NT2/D1 (cell line): ENCODE measurements around the gene ATN1.

Source experiments
- SUZ12 ChIP-seq: IDR thresholded peaks from 2 replicates; pipeline ENCODE4 v1.6.1; 2011; ENCODE audit not compliant: insufficient read length, insufficient read depth; ENCODE audit errors: extremely low read depth
- YY1 ChIP-seq: IDR thresholded peaks from 2 replicates; pipeline ENCODE4 v1.6.1; 2011; ENCODE audit not compliant: insufficient read length, insufficient read depth
- ZNF274 ChIP-seq: IDR thresholded peaks from 2 replicates; pipeline ENCODE4 v1.6.1; 2011; ENCODE audit warnings: mild to moderate bottlenecking, low read depth, low read length

DNA sequence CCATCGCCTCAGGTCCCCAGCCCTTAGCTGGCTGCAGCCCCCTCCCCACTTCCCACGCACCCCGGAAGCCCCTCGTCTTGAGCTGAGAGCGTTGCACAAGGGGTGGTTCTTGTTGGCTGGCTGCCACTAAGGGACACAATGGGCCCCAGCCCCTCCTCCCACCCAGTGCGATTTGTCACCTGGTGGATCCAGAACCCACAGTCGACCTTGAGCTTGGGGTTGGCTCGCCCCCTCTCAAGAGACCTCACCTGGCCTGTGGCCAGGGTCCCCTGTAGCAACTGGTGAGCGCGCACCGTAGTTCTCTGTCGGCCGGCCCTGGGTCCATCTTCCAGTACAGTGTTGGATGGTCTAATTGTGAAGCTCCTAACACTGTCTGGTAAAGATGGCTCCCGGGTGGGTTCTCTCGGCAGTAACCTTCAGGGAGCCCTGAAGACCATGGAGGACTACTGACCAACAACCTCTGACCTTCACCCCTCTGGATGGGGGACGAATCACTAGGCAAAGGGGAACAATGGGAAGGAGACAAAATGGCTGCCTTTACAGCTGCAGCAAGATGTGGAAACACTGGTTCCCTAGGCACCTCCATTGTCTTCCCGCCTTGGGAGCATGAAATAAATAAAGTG lies 36.1 kb downstream of the ATN1 start:
- TF ChIP-seq ZNF274 (no peak), YY1 (peak; percentile 34), SUZ12 (no peak)
